Subcutaneous adipose tissue (tissue), 4 donors: ENCODE results near the gene VPS45. TPM values are rescaled to one million over a fixed set of nuclear protein-coding genes. Genes with fewer than 3 reads are reported as not detected.

Experiments
- CTCF ChIP-seq: fragments of 450-650 bp; IDR thresholded peaks from one replicate; pipeline ENCODE4 v1.5.1; 2016; ENCODE audit warnings: low read depth, mild to moderate bottlenecking, control low read depth, antibody characterized with exemption, moderate library complexity
- total RNA-seq, 4 donors: library from RNA; depleted of rRNA; stranded (reverse); fragments of >200 nt; gene quantifications; one replicate each; pipeline ENCODE4 v1.1.0, GENCODE V29; 2016

Gene VPS45
- total RNA-seq, 4 donors from 2014 or later, result 28.1 to 54.6 (median 38.4) TPM

- TF ChIP-seq CTCF, result no peak
Observed at GRCh38 chr1:150110116-150110515, 42.5 kb downstream of the VPS45 start.

DNA sequence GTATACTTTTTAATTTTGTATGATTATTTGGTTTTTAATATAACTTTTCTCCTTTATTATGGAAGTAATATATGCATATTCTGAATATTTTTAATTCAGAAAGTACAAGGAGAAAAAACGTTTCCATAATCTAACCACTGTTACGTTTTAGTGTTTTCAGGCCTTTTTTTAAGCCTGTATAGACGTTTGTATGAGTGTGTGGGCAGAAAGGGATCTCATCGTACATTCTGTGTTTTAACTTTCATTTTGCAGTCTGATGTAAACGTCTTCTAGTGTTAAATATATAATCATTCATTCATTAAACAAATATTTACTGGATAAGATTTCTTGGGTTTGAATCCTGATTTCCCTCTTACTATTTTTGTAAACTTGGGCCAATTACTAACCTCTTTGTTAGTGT lies 44.1 kb downstream of the VPS45 start:
- TF ChIP-seq CTCF, result no peak

GRCh38 chr1:150115121-150115520 lies 47.5 kb downstream of the VPS45 start:
- TF ChIP-seq CTCF, result no peak

- no peak for TF ChIP-seq CTCF
Observed at GRCh38 chr1:150118716-150119115, 51.1 kb downstream of the VPS45 start.

GRCh38 chr1:150121236-150121862 lies 53.8 kb downstream of the VPS45 start:
- TF ChIP-seq CTCF, result no peak

DNA sequence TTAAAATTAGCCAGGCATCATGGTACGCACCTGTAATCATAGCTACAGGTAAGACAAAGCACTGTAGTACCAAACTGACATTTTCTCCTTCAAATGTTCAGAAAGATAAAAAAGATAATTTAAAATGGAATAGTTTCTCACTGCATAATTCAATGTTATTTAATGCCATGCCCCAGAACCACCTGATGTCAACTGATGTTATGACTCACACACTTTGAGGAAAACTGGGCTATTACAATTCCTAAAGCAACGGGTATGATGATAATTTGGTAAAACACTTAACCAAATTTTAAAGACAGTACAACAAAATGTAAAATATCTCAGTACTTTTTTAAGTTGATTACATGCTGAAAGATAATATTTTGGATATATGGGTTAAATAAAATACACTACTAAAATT lies 59.2 kb downstream of the VPS45 start:
- no peak for TF ChIP-seq CTCF

DNA sequence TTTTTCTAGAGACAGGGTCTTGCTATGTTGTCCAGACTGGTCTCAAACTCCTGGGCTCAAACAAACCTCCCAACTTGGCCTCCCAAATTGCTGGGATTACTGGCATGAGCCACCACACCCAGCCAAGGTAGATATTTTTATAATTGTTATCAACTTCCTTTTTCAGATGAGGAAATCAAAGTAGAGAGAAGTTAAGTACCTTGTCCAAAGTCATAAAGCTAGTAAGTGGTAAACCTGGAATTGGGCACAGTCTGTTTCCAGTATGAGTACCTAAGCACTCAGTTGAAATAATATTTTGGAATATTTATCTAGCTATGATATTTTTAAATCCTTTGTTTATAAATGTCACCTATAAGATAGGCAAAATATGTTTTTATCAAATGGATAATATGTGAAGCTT lies 59.9 kb downstream of the VPS45 start:
- TF ChIP-seq CTCF, result no peak
